GM10248 (cell line): ENCODE results near the gene ARHGAP15.

ENCODE experiments used
- CTCF ChIA-PET: fragments of 300-600 bp; sonication (Branson Sonifier 250); formaldehyde crosslinking; extraction: SDS; loops from one replicate; lab custom pipeline; 2021; ENCODE audit warnings: antibody characterized with exemption; lab: Yijun Ruan, JAX
- POLR2A ChIA-PET: fragments of 350-650 bp; sonication (Branson Sonifier 250); formaldehyde crosslinking; extraction: SDS; loops from one replicate; lab custom pipeline; 2020; ENCODE audit warnings: antibody characterized with exemption; lab: Yijun Ruan, JAX
- DNase-seq: peaks from one replicate; pipeline ENCODE4 v3.0.0; 2012; ENCODE audit errors: extremely low spot score
- CTCF ChIP-seq: IDR thresholded peaks from 2 replicates; pipeline ENCODE4 v1.5.1; 2012; ENCODE audit warnings: mild to moderate bottlenecking, low read depth; ENCODE audit errors: extremely low read depth, missing control alignments, control extremely low read depth

Gene ARHGAP15

GRCh38 chr2:143705108-143705707, 576.0 kb downstream of the ARHGAP15 start:
- DNase-seq: no peak
- ChIA-PET CTCF (no interaction called here), POLR2A (no interaction called here)
- TF ChIP-seq CTCF: no peak

- no peak for TF ChIP-seq CTCF
- CTCF ChIA-PET: interaction anchor here (0.9 kb wide), 1 partner anchor 36 kb away, joined by 3 read pairs; no protein-coding TSS in a partner anchor
- POLR2A ChIA-PET: no interaction called here
- no peak for DNase-seq
Observed at GRCh38 chr2:143706354-143706753, 577.1 kb downstream of the ARHGAP15 start.

- CTCF ChIA-PET: interaction anchor here (0.6 to 1.1 kb wide), 3 partner anchors 8 to 18 kb away, joined by 3 to 4 read pairs (median 3); no protein-coding TSS in a partner anchor
- no peak for TF ChIP-seq CTCF
- POLR2A ChIA-PET: no interaction called here
- no peak for DNase-seq
Observed at GRCh38 chr2:143708682-143709081, 579.5 kb downstream of the ARHGAP15 start.

- no peak for TF ChIP-seq CTCF
- ChIA-PET CTCF (interaction anchor here (1.5 kb wide), 1 partner anchor 11 kb away, joined by 4 read pairs; no protein-coding TSS in a partner anchor), POLR2A (no interaction called here)
- no peak for DNase-seq
Observed at GRCh38 chr2:143710196-143710595, 581.0 kb downstream of the ARHGAP15 start.

GRCh38 chr2:143710879-143711278, 581.7 kb downstream of the ARHGAP15 start:
- CTCF ChIA-PET: interaction anchor here (1.3 to 1.5 kb wide), 2 partner anchors 9 to 10 kb away, joined by 4 to 6 read pairs; no protein-coding TSS in a partner anchor
- TF ChIP-seq CTCF: no peak
- DNase-seq: no peak
- POLR2A ChIA-PET: no interaction called here

- POLR2A ChIA-PET: no interaction called here
- DNase-seq: no peak
- CTCF ChIA-PET: interaction anchor here (1.5 kb wide), 1 partner anchor 15 kb away, joined by 3 read pairs; no protein-coding TSS in a partner anchor
- TF ChIP-seq CTCF: no peak
Observed at GRCh38 chr2:143716522-143716921, 587.3 kb downstream of the ARHGAP15 start.
